Uterus (tissue), 4 donors: ENCODE measurements around the gene TMEM170A. TPM values are rescaled to one million over a fixed set of nuclear protein-coding genes. Genes with fewer than 3 reads are reported as not detected.
A peak's percentile ranks its signal among the peaks of the same experiment; 100 is the strongest.
"Not testable (repeated sequence)": the region's sequence is repeated elsewhere in the genome, so short reads cannot be mapped to it uniquely, and the experiment has no call there.

Experiments
- DNase-seq, 2 donors: peaks; one replicate each; pipeline ENCODE4 v3.0.0-alpha.2; 2019 to 2020
- H3K27ac ChIP-seq, 2 donors: fragments of 200-600 bp; sonication (generic); 1 replicate in 1 of 2; 2 replicates in 1 of 2; pipeline ENCODE4 v1.5.1; 2016 to 2018
- H3K27me3 ChIP-seq, 2 donors: fragments of 200-600 bp; sonication (generic); one replicate each; pipeline ENCODE4 v1.5.1; 2018 to 2019; ENCODE audit warnings: control low read depth in 1 of 2
- H3K36me3 ChIP-seq, 2 donors: fragments of 200-600 bp; sonication (generic); one replicate each; pipeline ENCODE4 v1.5.1; 2019; ENCODE audit warnings: control low read depth in 1 of 2
- H3K4me1 ChIP-seq, 2 donors: fragments of 200-600 bp; sonication (generic); one replicate each; pipeline ENCODE4 v1.5.1; 2018 to 2019; ENCODE audit warnings: control low read depth in 1 of 2
- H3K4me3 ChIP-seq, 2 donors: fragments of 200-600 bp; sonication (generic); 1 replicate in 1 of 2; 2 replicates in 1 of 2; pipeline ENCODE4 v1.5.1; 2018 to 2019; ENCODE audit warnings: mild to moderate bottlenecking in 1 of 2
- H3K9me3 ChIP-seq, 2 donors: fragments of 200-600 bp; sonication (generic); one replicate each; pipeline ENCODE4 v1.5.1; 2019; ENCODE audit warnings: control low read depth in 1 of 2
- POLR2A ChIP-seq, 2 donors: fragments of 450-650 bp; IDR thresholded peaks; one replicate each; pipeline ENCODE4 v1.6.1; 2016; ENCODE audit warnings: antibody characterized with exemption in 2 of 2, mild to moderate bottlenecking in 1 of 2, moderate library complexity in 1 of 2
- intact Hi-C: fragments of 100-400 bp; cut with DNase I; formaldehyde crosslinking; loops from one replicate; pipeline ENCODE4 v1.15.1; 2023; ENCODE audit warnings: low total_unique reads
- total RNA-seq, 4 donors: library from RNA; depleted of rRNA in 3 of 4; stranded (reverse); fragments of >200 nt in 3 of 4; gene quantifications; one replicate each; pipeline versions ENCODE4 v1.1.0 to v1.2.4, GENCODE V29; 2014 to 2023
- TF ChIP-seq, protein P1 (sequence below), 4 experiments: fragments of 200-600 bp in 2 of 4; fragments of 450-650 bp in 2 of 4; sonication (generic) in 2 of 4; IDR thresholded peaks; one replicate each; pipeline ENCODE4 v1.5.1; 2016 to 2019; ENCODE audit warnings: antibody characterized with exemption in 4 of 4, mild to moderate bottlenecking in 2 of 4, moderate library complexity in 1 of 4
- donor health status: DM: yes; HTN: yes; CAD: no.

The TMEM170A gene
- total RNA-seq, 4 donors from 2014 or later: 10.0 to 69.5 (median 21.4) TPM

DNA sequence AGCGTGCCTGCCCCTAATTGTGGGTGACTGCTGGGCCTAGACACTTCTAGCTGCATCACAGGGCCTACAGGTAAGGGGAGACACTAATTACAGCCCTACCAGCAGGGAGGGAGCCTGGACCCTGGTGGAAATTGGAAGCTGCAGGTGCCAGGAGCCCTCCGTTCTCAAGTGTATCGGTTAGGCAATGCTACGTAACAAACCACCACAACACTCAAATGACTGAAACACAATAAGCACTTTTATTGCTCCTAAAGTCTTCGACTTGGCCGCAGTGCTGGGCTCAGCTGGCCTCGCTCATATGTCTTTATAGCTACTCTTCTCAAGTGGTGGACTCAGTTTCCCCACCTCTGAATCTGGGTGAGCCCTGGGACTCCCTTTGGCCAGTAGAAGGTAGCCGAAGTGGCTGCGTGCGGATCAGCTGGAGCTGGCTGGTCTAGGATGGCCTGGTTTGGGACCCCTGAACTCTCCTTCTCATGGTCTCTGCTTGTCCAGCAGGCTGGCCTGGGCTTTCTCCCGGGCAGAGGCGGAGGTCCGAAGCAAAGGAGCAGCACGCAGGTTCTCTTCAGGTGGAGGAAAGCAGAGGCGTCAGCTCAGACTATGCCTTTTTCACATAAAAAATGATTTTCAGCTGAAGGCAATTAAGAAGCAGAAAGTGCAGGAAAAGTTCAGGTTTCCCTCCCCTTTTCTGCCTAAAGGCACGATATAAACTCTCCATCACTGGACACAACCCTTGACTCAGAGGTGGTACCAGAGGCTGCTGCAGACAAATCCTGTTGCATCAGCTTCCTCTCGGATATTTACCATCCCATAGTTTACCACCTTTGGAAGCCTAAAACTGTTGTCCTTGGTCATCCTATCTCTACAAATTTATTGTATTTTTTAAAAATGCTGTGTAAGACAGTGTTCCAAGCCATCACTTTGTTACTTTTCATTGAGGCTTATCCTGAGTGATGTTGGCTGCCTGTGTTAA is 8.7 kb upstream of the TMEM170A start:
- Histone ChIP-seq H3K27ac (no peak overlapping the region), H3K9me3 (no peaks in the 10 kb centered on the region), H3K4me3 (no peak overlapping the region), H3K36me3 (no peaks in the 10 kb centered on the region), H3K4me1 (no peaks in the 10 kb centered on the region), H3K27me3 (no peaks in the 10 kb centered on the region)
- TF ChIP-seq, protein P1, sequence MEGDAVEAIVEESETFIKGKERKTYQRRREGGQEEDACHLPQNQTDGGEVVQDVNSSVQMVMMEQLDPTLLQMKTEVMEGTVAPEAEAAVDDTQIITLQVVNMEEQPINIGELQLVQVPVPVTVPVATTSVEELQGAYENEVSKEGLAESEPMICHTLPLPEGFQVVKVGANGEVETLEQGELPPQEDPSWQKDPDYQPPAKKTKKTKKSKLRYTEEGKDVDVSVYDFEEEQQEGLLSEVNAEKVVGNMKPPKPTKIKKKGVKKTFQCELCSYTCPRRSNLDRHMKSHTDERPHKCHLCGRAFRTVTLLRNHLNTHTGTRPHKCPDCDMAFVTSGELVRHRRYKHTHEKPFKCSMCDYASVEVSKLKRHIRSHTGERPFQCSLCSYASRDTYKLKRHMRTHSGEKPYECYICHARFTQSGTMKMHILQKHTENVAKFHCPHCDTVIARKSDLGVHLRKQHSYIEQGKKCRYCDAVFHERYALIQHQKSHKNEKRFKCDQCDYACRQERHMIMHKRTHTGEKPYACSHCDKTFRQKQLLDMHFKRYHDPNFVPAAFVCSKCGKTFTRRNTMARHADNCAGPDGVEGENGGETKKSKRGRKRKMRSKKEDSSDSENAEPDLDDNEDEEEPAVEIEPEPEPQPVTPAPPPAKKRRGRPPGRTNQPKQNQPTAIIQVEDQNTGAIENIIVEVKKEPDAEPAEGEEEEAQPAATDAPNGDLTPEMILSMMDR (IDR thresholded peaks at IDR 0.05): no peak
- TF ChIP-seq POLR2A (IDR thresholded peaks at IDR 0.05): no peak
- intact Hi-C loops: loop anchor here (10.0 kb wide), 1 partner anchor 282 kb away; no protein-coding TSS in a partner anchor
- DNase-seq: no peak

DNA sequence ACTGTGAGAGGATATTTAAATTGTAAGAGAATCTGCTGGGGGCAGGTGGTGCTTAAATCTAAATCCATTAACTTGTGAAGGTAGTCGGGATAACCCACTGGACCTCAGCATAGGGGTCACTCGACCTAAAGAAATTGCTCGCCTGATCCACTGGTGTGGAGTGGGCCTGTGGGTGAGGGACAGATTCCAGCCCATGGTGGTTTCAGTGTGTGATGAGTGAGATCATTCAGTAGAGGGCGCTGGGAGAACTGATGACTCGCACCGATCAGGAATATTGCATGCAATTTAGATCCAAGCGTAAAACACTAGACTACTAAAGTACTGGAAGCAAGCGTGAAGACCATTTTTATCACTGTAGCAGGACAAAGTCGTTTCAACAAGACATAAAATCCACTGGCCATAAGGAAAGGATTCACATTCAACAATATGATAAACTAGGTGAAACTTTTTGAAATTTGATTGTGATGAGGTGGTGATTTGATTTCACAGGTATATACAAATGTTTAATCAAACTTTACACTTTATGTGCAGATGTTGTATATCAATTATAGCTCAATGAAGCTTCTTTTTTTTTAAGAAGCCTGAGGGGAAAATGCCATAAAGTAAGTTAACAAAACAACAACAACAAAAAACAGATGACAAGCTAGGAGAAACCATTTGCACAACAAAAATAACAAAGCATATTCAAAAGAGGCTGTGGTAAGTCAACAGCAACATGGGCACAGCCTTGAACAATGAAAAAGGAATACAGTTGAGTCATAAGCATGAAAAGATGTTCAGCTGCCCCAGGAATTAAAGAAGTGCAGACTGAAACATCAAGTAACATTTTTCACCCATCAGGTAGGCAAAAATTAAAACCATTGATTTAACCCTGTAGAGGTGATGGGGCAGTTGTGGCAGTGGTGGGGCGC is 7.5 kb upstream of the TMEM170A start:
- DNase-seq: peak; percentile 53 to 61
- no peaks in the 10 kb centered on the region for H3K4me1 ChIP-seq
- H3K9me3 ChIP-seq: no peaks in the 10 kb centered on the region
- TF ChIP-seq, protein P1 (IDR thresholded peaks at IDR 0.05): peak; percentile 69 to 80 (median 73)
- TF ChIP-seq POLR2A (IDR thresholded peaks at IDR 0.05): no peak
- no peaks in the 10 kb centered on the region for H3K36me3 ChIP-seq
- intact Hi-C loops: loop anchor here (10.0 kb wide), 1 partner anchor 283 kb away; no protein-coding TSS in a partner anchor
- no peaks in the 10 kb centered on the region for H3K27me3 ChIP-seq
- H3K4me3 ChIP-seq: no peak overlapping the region
- H3K27ac ChIP-seq: no peak overlapping the region

DNA sequence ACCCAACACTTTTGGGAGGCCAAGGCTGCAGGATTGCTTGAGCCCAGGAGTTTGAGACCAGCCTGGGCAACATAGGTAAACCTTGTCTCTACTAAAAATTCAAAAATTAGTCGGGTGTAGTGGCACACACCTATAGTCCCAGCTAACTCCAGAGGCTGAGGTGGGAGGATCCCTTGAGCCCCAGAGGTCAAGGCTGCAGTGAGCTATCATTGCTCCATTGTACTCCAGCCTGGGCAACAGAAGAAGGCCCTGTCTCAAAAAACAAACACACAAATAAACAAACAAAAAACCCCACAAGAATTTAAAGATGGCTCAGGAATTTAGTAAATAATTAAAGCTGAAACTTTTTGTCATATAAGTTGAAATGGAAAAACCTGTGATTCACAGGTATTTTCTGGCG is 2.3 kb upstream of the TMEM170A start:
- no peak overlapping the region for H3K27ac ChIP-seq
- no peaks in the 10 kb centered on the region for H3K27me3 ChIP-seq
- no peaks in the 10 kb centered on the region for H3K4me1 ChIP-seq
- H3K36me3 ChIP-seq: no peaks in the 10 kb centered on the region
- H3K4me3 ChIP-seq: no peak overlapping the region
- DNase-seq: no peak
- intact Hi-C loops: no loop called here
- H3K9me3 ChIP-seq: no peaks in the 10 kb centered on the region
- no peak for TF ChIP-seq POLR2A (IDR thresholded peaks at IDR 0.05)
- TF ChIP-seq, protein P1 (IDR thresholded peaks at IDR 0.05): no peak

DNA sequence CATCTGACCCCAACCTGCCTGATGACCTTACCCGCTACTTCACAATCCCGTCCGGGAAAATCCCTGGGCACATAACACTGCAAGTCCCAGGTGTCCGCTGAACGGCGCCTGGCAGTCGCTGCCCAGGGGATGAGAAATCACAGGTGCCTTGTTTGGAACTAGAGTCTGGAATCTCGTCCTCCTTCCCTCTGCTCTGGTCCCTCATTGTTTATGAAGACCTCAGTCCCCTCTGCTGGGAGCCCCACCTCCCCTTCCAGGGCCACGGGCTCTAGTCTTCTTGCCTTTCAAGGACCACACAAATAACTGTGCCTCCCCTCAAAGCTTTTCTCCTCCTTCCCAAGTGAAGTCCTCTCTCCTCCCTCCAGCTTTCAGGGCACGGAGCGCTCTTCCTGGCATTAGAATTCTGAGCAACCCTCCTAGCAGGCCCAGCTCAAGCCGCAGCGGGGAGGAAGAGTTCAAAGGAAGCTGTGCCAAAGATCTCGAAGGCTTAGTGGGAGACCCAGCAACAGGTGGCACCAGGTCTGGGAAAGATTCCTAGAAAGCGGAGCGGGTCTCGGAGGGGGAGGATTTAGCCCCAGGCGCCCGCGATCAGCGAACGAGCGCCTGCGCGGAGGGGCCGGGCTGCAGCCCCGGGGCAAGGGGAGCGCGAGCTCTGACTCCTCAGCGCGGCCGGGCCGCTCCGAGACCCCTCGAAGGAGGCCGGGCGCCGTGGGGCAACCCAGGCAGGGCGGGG is 934 bp downstream of the TMEM170A start:
- H3K27me3 ChIP-seq, H3K36me3 ChIP-seq, H3K9me3 ChIP-seq, intact Hi-C loops, H3K4me1 ChIP-seq: not testable (repeated sequence)
- peak overlapping the region; percentile 69 to 80 for H3K4me3 ChIP-seq
- peak overlapping the region; percentile 94 to 98 for H3K27ac ChIP-seq
- DNase-seq: peak; percentile 25 to 42

DNA sequence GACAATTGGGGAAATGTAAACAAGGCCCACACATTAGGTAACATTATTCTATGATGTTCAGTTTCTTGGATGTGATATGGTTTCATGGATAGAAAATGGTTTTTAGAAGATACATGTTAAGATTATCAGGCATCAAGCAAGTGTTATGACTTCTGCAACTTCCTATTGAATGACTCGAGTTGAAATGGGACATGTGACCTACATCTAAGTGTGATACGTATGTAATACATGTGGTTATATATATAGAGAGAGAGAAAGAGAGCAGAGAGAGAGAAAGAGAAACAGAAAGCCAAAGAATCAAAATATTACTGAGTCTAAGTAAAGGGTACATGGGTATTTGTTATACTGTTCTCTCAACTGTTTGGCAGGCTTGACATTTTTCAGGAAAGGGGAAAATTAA is 1.7 kb downstream of the TMEM170A start:
- TF ChIP-seq POLR2A (IDR thresholded peaks at IDR 0.05): no peak
- TF ChIP-seq, protein P1 (IDR thresholded peaks at IDR 0.05): no peak
- no peaks in the 10 kb centered on the region for H3K36me3 ChIP-seq
- H3K27ac ChIP-seq: no peak overlapping the region
- no peak for DNase-seq
- intact Hi-C loops: no loop called here
- H3K4me1 ChIP-seq: no peaks in the 10 kb centered on the region
- no peaks in the 10 kb centered on the region for H3K9me3 ChIP-seq
- peak overlapping the region in 1 of 2 donors; percentile 80 for H3K4me3 ChIP-seq
- H3K27me3 ChIP-seq: no peaks in the 10 kb centered on the region
